GM21825 (cell line): Measurements from ENCODE around the gene LMAN1.

Experiments
- ATAC-seq: cut with Tn5 transposase; IDR thresholded peaks from one replicate; pipeline ENCODE4 v1.9.1; 2021; ENCODE audit warnings: mild to moderate bottlenecking, moderate library complexity; ENCODE audit not compliant: unreplicated experiment

The LMAN1 gene

GRCh38 chr18:59372975-59373374 is 13.9 kb upstream of the LMAN1 start:
- no peak for ATAC-seq

GRCh38 chr18:59360381-59360780 is 1.3 kb upstream of the LMAN1 start:
- no peak for ATAC-seq

- ATAC-seq, result peak; percentile 6
These were observed 499 bp upstream of the LMAN1 start for GRCh38 chr18:59359576-59359952.

- no peak for ATAC-seq
These were observed 702 bp downstream of the LMAN1 start for GRCh38 chr18:59358414-59358711.

- ATAC-seq, result no peak
These were observed 1.1 kb downstream of the LMAN1 start for GRCh38 chr18:59357928-59358327.

- no peak for ATAC-seq
These were observed 4.3 kb downstream of the LMAN1 start for GRCh38 chr18:59354731-59355130.

GRCh38 chr18:59353079-59353680 is 5.9 kb downstream of the LMAN1 start:
- ATAC-seq, result no peak

GRCh38 chr18:59352250-59352855 is 6.7 kb downstream of the LMAN1 start:
- ATAC-seq, result no peak

GRCh38 chr18:59345556-59345955 is 13.5 kb downstream of the LMAN1 start:
- no peak for ATAC-seq

GRCh38 chr18:59344996-59345395 is 14.1 kb downstream of the LMAN1 start:
- ATAC-seq, result no peak

- no peak for ATAC-seq
These were observed 15.1 kb downstream of the LMAN1 start for GRCh38 chr18:59343926-59344325.

- ATAC-seq, result no peak
These were observed 18.2 kb downstream of the LMAN1 start for GRCh38 chr18:59340817-59341216.

GRCh38 chr18:59340312-59340711 is 18.8 kb downstream of the LMAN1 start:
- no peak for ATAC-seq

- no peak for ATAC-seq
These were observed 26.1 kb downstream of the LMAN1 start for GRCh38 chr18:59332986-59333385.

- ATAC-seq, result no peak
These were observed 30.4 kb downstream of the LMAN1 start for GRCh38 chr18:59328683-59329082.

- no peak for ATAC-seq
These were observed 33.1 kb downstream of the LMAN1 start for GRCh38 chr18:59325965-59326364.

GRCh38 chr18:59324623-59324971 is 34.5 kb downstream of the LMAN1 start:
- no peak for ATAC-seq

GRCh38 chr18:59323931-59324622 is 35.0 kb downstream of the LMAN1 start:
- ATAC-seq, result no peak

- no peak for ATAC-seq
These were observed 40.5 kb downstream of the LMAN1 start, which contains the start of gene CPLX4 for GRCh38 chr18:59318460-59319050. CPLX4 (minus strand) TSS chr18:59318649; CDS start chr18:59318462, 187 bp downstream.

- no peak for ATAC-seq
These were observed 47.4 kb downstream of the LMAN1 start for GRCh38 chr18:59311631-59312030.

GRCh38 chr18:59308938-59309260 is 50.2 kb downstream of the LMAN1 start:
- no peak for ATAC-seq

GRCh38 chr18:59308248-59308937 is 50.7 kb downstream of the LMAN1 start:
- peak; percentile 86 for ATAC-seq
